GM18519 (cell line): ENCODE results near the gene DACH1.

Source experiments
- ATAC-seq: cut with Tn5 transposase; IDR thresholded peaks from one replicate; pipeline ENCODE4 v1.9.1; 2021; ENCODE audit warnings: mild to moderate bottlenecking, moderate library complexity; ENCODE audit not compliant: unreplicated experiment, low FRiP score

The DACH1 gene

GRCh38 chr13:71513411-71514033, 353.5 kb downstream of the DACH1 start:
- no peak for ATAC-seq

GRCh38 chr13:71503781-71504180, 363.2 kb downstream of the DACH1 start:
- no peak for ATAC-seq

GRCh38 chr13:71499944-71500514, 367.0 kb downstream of the DACH1 start:
- no peak for ATAC-seq

- ATAC-seq, result no peak
These were observed 367.8 kb downstream of the DACH1 start for GRCh38 chr13:71499235-71499634.

GRCh38 chr13:71493189-71493588, 373.8 kb downstream of the DACH1 start:
- no peak for ATAC-seq

- ATAC-seq, result no peak
These were observed 374.6 kb downstream of the DACH1 start for GRCh38 chr13:71492346-71492871.

GRCh38 chr13:71491010-71491409, 376.0 kb downstream of the DACH1 start:
- no peak for ATAC-seq

- no peak for ATAC-seq
These were observed 378.0 kb downstream of the DACH1 start for GRCh38 chr13:71489041-71489440.

GRCh38 chr13:71488201-71488600, 378.8 kb downstream of the DACH1 start:
- ATAC-seq, result no peak

- no peak for ATAC-seq
These were observed 381.1 kb downstream of the DACH1 start for GRCh38 chr13:71485913-71486312.

- no peak for ATAC-seq
These were observed 383.3 kb downstream of the DACH1 start for GRCh38 chr13:71483733-71484132.

GRCh38 chr13:71481501-71481900, 385.5 kb downstream of the DACH1 start:
- ATAC-seq, result no peak

GRCh38 chr13:71481046-71481445, 386.0 kb downstream of the DACH1 start:
- ATAC-seq, result no peak

- ATAC-seq, result no peak
These were observed 389.3 kb downstream of the DACH1 start for GRCh38 chr13:71477735-71478134.

GRCh38 chr13:71474936-71475335, 392.1 kb downstream of the DACH1 start:
- ATAC-seq, result no peak

- ATAC-seq, result no peak
These were observed 397.4 kb downstream of the DACH1 start for GRCh38 chr13:71469626-71470025.

GRCh38 chr13:71464686-71465085, 402.3 kb downstream of the DACH1 start:
- no peak for ATAC-seq

GRCh38 chr13:71461892-71462291, 405.1 kb downstream of the DACH1 start:
- no peak for ATAC-seq

- no peak for ATAC-seq
These were observed 406.8 kb downstream of the DACH1 start for GRCh38 chr13:71460211-71460610.

GRCh38 chr13:71459708-71460107, 407.3 kb downstream of the DACH1 start:
- no peak for ATAC-seq

- no peak for ATAC-seq
These were observed 409.4 kb downstream of the DACH1 start for GRCh38 chr13:71457645-71458044.

GRCh38 chr13:71456136-71456535, 410.9 kb downstream of the DACH1 start:
- no peak for ATAC-seq
